Natural killer cell (primary cell): ENCODE data around the gene PTPRM. TPM values are rescaled to one million over a fixed set of nuclear protein-coding genes. Genes with fewer than 3 reads are reported as not detected.

Experiments used
- ATAC-seq, 3 donors: fragments of 150-1000 bp in 2 of 3; fragments of 200-7000 bp in 1 of 3; cut with Tn5 transposase; 1 replicate in 1 of 3; 2 replicates in 2 of 3; pipeline ENCODE4 v1.10.0; 2021; ENCODE audit warnings: mild to moderate bottlenecking in 2 of 3, moderate library complexity in 2 of 3
- DNase-seq, 2 donors: peaks; one replicate each; pipeline versions ENCODE4 v3.0.0 to v3.0.0-alpha.2; 2013 to 2021; ENCODE audit warnings: mixed read lengths in 1 of 2
- H3K27ac ChIP-seq: one replicate; pipeline ENCODE4 v1.5.1; 2013; ENCODE audit warnings: mild to moderate bottlenecking, low read length
- H3K27me3 ChIP-seq: one replicate; pipeline ENCODE4 v1.6.1; 2013; ENCODE audit warnings: low read length; ENCODE audit not compliant: control insufficient read depth, insufficient read depth
- H3K36me3 ChIP-seq: one replicate; pipeline ENCODE4 v1.6.1; 2013; ENCODE audit warnings: low read length; ENCODE audit not compliant: control insufficient read depth, insufficient read depth
- H3K4me1 ChIP-seq: one replicate; pipeline ENCODE4 v1.6.1; 2013; ENCODE audit warnings: low read length; ENCODE audit not compliant: control insufficient read depth, insufficient read depth
- H3K4me3 ChIP-seq: one replicate; pipeline ENCODE4 v1.5.1; 2013; ENCODE audit warnings: low read length
- H3K9me3 ChIP-seq: one replicate; pipeline ENCODE4 v1.6.1; 2013; ENCODE audit warnings: low read length; ENCODE audit not compliant: control insufficient read depth, insufficient read depth
- H3K27ac Mint-ChIP-seq, 2 donors: one replicate each; pipeline ENCODE4 v1.8.0; 2022; ENCODE audit warnings: mild to moderate bottlenecking in 2 of 2, mixed read lengths in 2 of 2, moderate library complexity in 1 of 2
- H3K27me3 Mint-ChIP-seq, 2 donors: one replicate each; pipeline ENCODE4 v1.8.0; 2022; ENCODE audit warnings: low read depth in 2 of 2, mixed read lengths in 2 of 2
- H3K36me3 Mint-ChIP-seq: one replicate; pipeline ENCODE4 v1.8.0; 2022; ENCODE audit warnings: mixed read lengths
- H3K4me1 Mint-ChIP-seq, 2 donors: one replicate each; pipeline ENCODE4 v1.8.0; 2022; ENCODE audit warnings: mixed read lengths in 2 of 2
- H3K4me3 Mint-ChIP-seq: one replicate; pipeline ENCODE4 v1.8.0; 2022; ENCODE audit warnings: mild to moderate bottlenecking, moderate library complexity, mixed read lengths
- H3K9me3 Mint-ChIP-seq, 2 donors: one replicate each; pipeline ENCODE4 v1.8.0; 2022; ENCODE audit warnings: mixed read lengths in 2 of 2
- CTCF ChIP-seq: fragments of 200-600 bp; IDR thresholded peaks from one replicate; pipeline ENCODE4 v1.8.0; 2022; ENCODE audit warnings: antibody characterized with exemption
- WGBS: methylation state at CpG from one replicate; pipeline ENCODE4 v1.1.7; 2013; ENCODE audit warnings: missing lambda C conversion rate; ENCODE audit not compliant: insufficient coverage; 5-methylcytosine and 5-hydroxymethylcytosine counted together
- intact Hi-C: fragments of 100-400 bp; cut with micrococcal nuclease; formaldehyde crosslinking; loops from one replicate; pipeline ENCODE4 v1.14.2; 2022
- total RNA-seq, 4 donors: library from RNA; stranded (reverse); fragments of 120-200 nt in 1 of 4; gene quantifications; one replicate each; pipeline versions ENCODE4 v1.2.3 to v1.2.4, GENCODE V29; 2013 to 2022

The PTPRM gene
- total RNA-seq, 3 donors from 2014 or later (not counting 1 experiment from before 2014, with no cell fraction given): 5.0 to 13.2 (median 12.1) TPM

- no peak overlapping the region for H3K4me3 ChIP-seq
- H3K27me3 Mint-ChIP-seq: no peaks in the 10 kb centered on the region
- H3K27me3 ChIP-seq: no peaks in the 10 kb centered on the region
- intact Hi-C loops: no loop called here
- no peaks in the 10 kb centered on the region for H3K4me1 ChIP-seq
- WGBS: 48% methylated on average over 3 of the region's 4 CpGs
- TF ChIP-seq CTCF: no peak
- no peaks in the 10 kb centered on the region for H3K36me3 Mint-ChIP-seq
- DNase-seq (no peak), ATAC-seq (no peak)
- H3K4me3 Mint-ChIP-seq: no peak overlapping the region
- peaks cover 0 to 6% of the 10 kb centered on the region in 2 donors for H3K9me3 Mint-ChIP-seq
- H3K4me1 Mint-ChIP-seq: no peaks in the 10 kb centered on the region
- H3K36me3 ChIP-seq: no peaks in the 10 kb centered on the region
- no peak overlapping the region for H3K27ac Mint-ChIP-seq
- H3K27ac ChIP-seq: no peak overlapping the region
- H3K9me3 ChIP-seq: no peaks in the 10 kb centered on the region
Observed at GRCh38 chr18:7775128-7775527, 208.0 kb downstream of the PTPRM start.

GRCh38 chr18:7775843-7776242 lies 208.7 kb downstream of the PTPRM start:
- intact Hi-C loops: no loop called here

GRCh38 chr18:7778181-7778580 lies 211.1 kb downstream of the PTPRM start:
- Histone ChIP-seq H3K4me1 (no peaks in the 10 kb centered on the region), H3K4me3 (no peak overlapping the region), H3K9me3 (no peaks in the 10 kb centered on the region), H3K27me3 (no peaks in the 10 kb centered on the region), H3K27ac (no peak overlapping the region), H3K36me3 (no peaks in the 10 kb centered on the region)
- intact Hi-C loops: no loop called here
- Mint-ChIP-seq H3K27me3 (no peaks in the 10 kb centered on the region), H3K4me1 (no peaks in the 10 kb centered on the region), H3K9me3 (peaks cover 0 to 2% of the 10 kb centered on the region in 2 donors), H3K36me3 (no peaks in the 10 kb centered on the region), H3K4me3 (no peak overlapping the region), H3K27ac (no peak overlapping the region)
- TF ChIP-seq CTCF: no peak
- no peak for DNase-seq
- 88% methylated on average over 7 of the region's 7 CpGs for WGBS
- ATAC-seq: no peak

More at GRCh38 chr18:7775843-7776242, 208.7 kb downstream of the PTPRM start:
- Histone ChIP-seq H3K4me1 (no peaks in the 10 kb centered on the region), H3K27ac (no peak overlapping the region), H3K4me3 (no peak overlapping the region), H3K9me3 (no peaks in the 10 kb centered on the region), H3K36me3 (no peaks in the 10 kb centered on the region), H3K27me3 (no peaks in the 10 kb centered on the region)
- peaks cover 0 to 6% of the 10 kb centered on the region in 2 donors for H3K9me3 Mint-ChIP-seq
- DNase-seq: no peak
- H3K27me3 Mint-ChIP-seq: no peaks in the 10 kb centered on the region
- no peak overlapping the region for H3K27ac Mint-ChIP-seq
- 68% methylated on average over 2 of the region's 2 CpGs for WGBS
- no peaks in the 10 kb centered on the region for H3K36me3 Mint-ChIP-seq
- no peak for ATAC-seq
- no peak for TF ChIP-seq CTCF
- H3K4me1 Mint-ChIP-seq: no peaks in the 10 kb centered on the region
- H3K4me3 Mint-ChIP-seq: no peak overlapping the region

GRCh38 chr18:7779211-7779610 lies 212.1 kb downstream of the PTPRM start:
- intact Hi-C loops: no loop called here
- no peak overlapping the region for H3K4me3 ChIP-seq
- Mint-ChIP-seq H3K4me1 (no peaks in the 10 kb centered on the region), H3K27me3 (no peaks in the 10 kb centered on the region), H3K4me3 (no peak overlapping the region), H3K36me3 (no peaks in the 10 kb centered on the region), H3K27ac (no peak overlapping the region), H3K9me3 (peaks cover 0 to 2% of the 10 kb centered on the region in 2 donors)
- H3K27ac ChIP-seq: no peak overlapping the region
- no peak for ATAC-seq
- WGBS: 88% methylated on average over 3 of the region's 3 CpGs
- no peaks in the 10 kb centered on the region for H3K9me3 ChIP-seq
- DNase-seq: no peak
- H3K4me1 ChIP-seq: no peaks in the 10 kb centered on the region
- no peak for TF ChIP-seq CTCF
- H3K27me3 ChIP-seq: no peaks in the 10 kb centered on the region
- no peaks in the 10 kb centered on the region for H3K36me3 ChIP-seq
